Measurements from ENCODE around the gene BCL2. TPM values are rescaled to one million over a fixed set of nuclear protein-coding genes. Genes with fewer than 3 reads are reported as not detected.

Gene BCL2
- total RNA-seq, 8 experiments from 2014 or later, result 0.97 to 29.2 (median 5.8) TPM

DNA sequence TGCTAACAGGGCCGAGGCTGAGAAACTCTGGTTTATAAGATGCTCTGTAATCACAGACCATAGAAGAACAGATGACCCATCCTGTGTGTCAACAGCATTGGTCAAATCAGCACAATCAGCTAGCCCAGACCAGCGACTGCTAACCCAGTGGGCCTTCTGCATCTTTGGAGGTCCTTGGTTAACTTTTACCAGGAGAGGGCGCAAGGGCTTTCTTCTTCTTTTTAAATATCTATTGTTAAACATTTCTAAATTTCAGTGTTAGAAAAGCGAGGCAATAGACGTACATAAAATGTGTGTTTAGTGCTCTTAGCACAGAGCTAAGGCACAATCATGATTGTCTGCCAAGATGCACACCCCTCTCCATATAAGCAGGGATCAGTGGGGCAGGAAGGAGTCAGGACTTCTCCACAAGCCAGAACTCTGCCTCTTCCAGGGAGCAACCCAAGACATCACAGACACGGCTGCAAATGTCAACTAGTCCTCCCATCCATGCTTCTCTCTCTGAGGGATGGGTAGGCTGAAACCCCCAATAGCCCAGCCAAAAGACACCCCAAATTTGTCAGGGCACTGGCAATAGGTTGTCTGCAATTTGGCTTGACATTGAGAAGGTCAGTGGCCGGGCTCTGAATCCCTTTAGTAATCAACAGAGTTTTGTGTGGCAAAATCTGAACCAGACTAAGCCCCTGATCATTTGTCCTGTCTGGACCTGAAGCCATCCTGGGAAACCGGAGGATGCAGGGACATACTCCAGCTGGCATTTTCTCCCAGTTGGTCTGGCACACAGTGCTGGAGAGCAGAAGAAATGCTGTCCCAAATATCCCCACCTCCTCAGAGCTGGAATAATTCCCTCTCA is 188.2 kb downstream of the BCL2 start:
- Histone ChIP-seq H3K4me1 (replicated peaks in 1 of 2) (peaks cover 0 to 14% of the 10 kb centered on the region in 2 donors), H3K27ac (no peak overlapping the region), H3K4me3 (no peak overlapping the region)
- in situ Hi-C loops (cut with MboI; ENCODE audit: low pct_unique_long_range_greater_than_20kb in 2 of 9, low sequenced_read_pairs in 9 of 9, unreplicated experiment in 9 of 9), result loop anchor here in 4 of 9 experiments (10.0 to 25.0 kb wide), 3 partner anchors 181 to 306 kb away; partner anchors contain the start of gene BCL2 (in 4 of the 4)
- 8 to 100% (median 60%) methylated on average over 1 to 3 of the region's 8 CpGs; no CpG with 5 or more reads in 3 of the 10 experiments for WGBS, 10 experiments
- peak in 5 of 8 experiments; percentile 47 to 83 (median 62) for ATAC-seq (replicated peaks in 6 of 8)

DNA sequence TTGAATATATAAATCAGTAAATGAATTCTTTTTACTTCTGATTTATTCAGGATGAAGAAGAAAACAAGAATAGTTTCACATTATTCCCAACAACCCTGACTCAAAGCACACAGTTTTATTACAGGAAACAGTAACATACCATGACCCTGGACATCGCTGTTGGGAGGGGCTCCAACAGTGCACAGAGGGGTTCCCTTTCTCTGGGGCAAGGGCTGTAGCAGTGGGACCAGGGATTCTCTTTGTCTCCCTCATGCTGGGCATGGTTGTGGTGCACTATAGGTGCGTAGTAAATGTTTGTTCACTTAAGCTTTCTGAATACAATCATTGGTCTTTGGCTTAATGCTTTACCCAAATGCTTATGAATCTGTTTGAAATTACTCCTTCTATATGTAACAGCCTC is 189.4 kb downstream of the BCL2 start:
- 58 to 90% (median 80%) methylated on average over 1 to 2 of the region's 2 CpGs; no CpG with 5 or more reads in 5 of the 10 experiments for WGBS, 10 experiments

GRCh38 chr18:63128237-63128974 is 191.2 kb downstream of the BCL2 start:
- peaks cover 0 to 23% of the 10 kb centered on the region in 2 donors for H3K4me1 ChIP-seq (replicated peaks in 1 of 2)
- no peak for ATAC-seq (replicated peaks in 6 of 8)
- in situ Hi-C loops (cut with MboI; ENCODE audit: low pct_unique_long_range_greater_than_20kb in 2 of 9, low sequenced_read_pairs in 9 of 9, unreplicated experiment in 9 of 9), result loop anchor here in 3 of 9 experiments (25.0 kb wide), 2 partner anchors 184 to 309 kb away; partner anchors contain the start of gene BCL2 (in 3 of the 3)
- H3K4me3 ChIP-seq, result no peak overlapping the region
- H3K27ac ChIP-seq, result no peak overlapping the region
- 73 to 100% (median 81%) methylated on average over 3 to 5 of the region's 9 CpGs; no CpG with 5 or more reads in 2 of the 10 experiments for WGBS, 10 experiments

More for the DNA sequence above, 189.4 kb downstream of the BCL2 start:
- H3K27ac ChIP-seq, result no peak overlapping the region
- no peak overlapping the region for H3K4me3 ChIP-seq
- in situ Hi-C loops (cut with MboI; ENCODE audit: low pct_unique_long_range_greater_than_20kb in 2 of 9, low sequenced_read_pairs in 9 of 9, unreplicated experiment in 9 of 9), result loop anchor here in 4 of 9 experiments (10.0 to 25.0 kb wide), 3 partner anchors 182 to 307 kb away; partner anchors contain the start of gene BCL2 (in 4 of the 4)
- H3K4me1 ChIP-seq (replicated peaks in 1 of 2), result peaks cover 0 to 23% of the 10 kb centered on the region in 2 donors
- no peak for ATAC-seq (replicated peaks in 6 of 8)

DNA sequence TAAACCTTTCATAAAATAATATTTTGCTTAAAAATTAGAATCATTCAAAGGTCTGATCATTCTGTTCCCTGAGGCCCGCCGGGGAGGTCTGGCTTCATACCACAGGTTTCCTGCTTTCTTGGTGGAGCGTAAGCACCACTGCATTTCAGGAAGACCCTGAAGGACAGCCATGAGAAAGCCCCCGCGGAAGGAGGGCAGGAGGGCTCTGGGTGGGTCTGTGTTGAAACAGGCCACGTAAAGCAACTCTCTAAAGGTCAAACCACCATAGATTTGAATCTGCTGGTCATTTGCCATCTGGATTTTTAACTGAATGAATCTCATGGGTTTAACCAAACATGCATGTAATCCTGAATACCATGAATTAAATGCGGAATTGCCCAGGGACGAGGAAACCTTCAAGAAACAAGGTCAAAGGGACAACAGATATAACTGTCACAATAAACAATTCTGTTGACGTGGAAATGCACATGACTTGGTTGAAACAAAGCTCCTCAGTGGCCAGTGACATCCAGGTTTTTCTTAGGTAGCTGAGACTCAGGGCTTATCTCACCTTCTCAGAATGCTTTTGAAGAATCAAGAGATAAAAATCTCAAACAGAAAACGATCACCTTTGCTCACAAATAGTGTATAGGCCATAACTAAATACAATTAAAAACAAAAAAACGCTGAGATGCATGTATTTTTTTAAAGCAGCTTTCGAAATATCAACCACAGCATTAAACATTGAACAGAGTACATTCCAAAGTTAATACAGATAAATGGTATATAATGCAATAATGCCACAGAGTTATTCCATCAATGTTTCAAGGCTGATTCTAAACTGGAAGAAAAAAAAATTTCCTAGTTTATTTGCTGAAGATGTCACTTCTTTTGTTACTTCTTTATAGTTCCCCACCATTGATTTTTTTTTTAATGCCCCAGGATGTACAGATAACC is 193.2 kb downstream of the BCL2 start:
- ATAC-seq (replicated peaks in 6 of 8), result peak in 5 of 8 experiments; percentile 15 to 79 (median 22)
- WGBS, 10 experiments, result 38 to 90% (median 74%) methylated on average over 3 to 12 of the region's 12 CpGs
- in situ Hi-C loops (cut with MboI; ENCODE audit: low pct_unique_long_range_greater_than_20kb in 2 of 9, low sequenced_read_pairs in 9 of 9, unreplicated experiment in 9 of 9), result loop anchor here in 3 of 9 experiments (25.0 kb wide), 2 partner anchors 186 to 311 kb away; partner anchors contain the start of gene BCL2 (in 3 of the 3)
- peak overlapping the region in 1 of 2 donors; percentile 57 for H3K27ac ChIP-seq
- H3K4me1 ChIP-seq (replicated peaks in 1 of 2), result peaks cover 0 to 16% of the 10 kb centered on the region in 2 donors
- no peak overlapping the region for H3K4me3 ChIP-seq

DNA sequence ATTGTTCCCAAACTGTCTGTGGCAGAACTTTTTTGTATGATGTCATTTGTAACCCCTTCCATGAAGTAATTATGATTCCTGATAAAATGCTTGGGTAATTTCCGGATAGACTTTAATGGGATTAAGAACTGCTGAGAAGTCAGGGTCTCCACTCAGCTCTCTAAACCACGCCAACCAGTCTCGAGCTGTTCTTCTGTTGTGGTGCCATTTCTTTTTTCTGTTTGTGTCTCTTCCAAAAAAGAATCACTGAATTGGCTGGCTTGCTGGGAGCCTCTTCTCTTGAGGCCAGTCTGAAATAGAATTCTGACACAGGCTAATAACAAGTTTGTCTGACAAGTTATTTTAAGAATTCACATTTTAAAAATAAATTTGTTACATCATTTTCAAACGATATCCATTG is 198.9 kb downstream of the BCL2 start:
- Histone ChIP-seq H3K4me3 (no peak overlapping the region), H3K27ac (no peak overlapping the region), H3K4me1 (replicated peaks in 1 of 2) (peaks cover 0 to 2% of the 10 kb centered on the region in 2 donors)
- in situ Hi-C loops (cut with MboI; ENCODE audit: low pct_unique_long_range_greater_than_20kb in 2 of 9, low sequenced_read_pairs in 9 of 9, unreplicated experiment in 9 of 9), result no loop called here
- ATAC-seq (replicated peaks in 6 of 8), result no peak
- 3 to 100% (median 92%) methylated on average over 2 to 4 of the region's 4 CpGs for WGBS, 10 experiments

- peak in 7 of 8 experiments; percentile 25 to 69 (median 61) for ATAC-seq (replicated peaks in 6 of 8)
- no peak overlapping the region for H3K27ac ChIP-seq
- 0 to 100% (median 48%) methylated on average over 1 to 3 of the region's 3 CpGs; no CpG with 5 or more reads in 2 of the 10 experiments for WGBS, 10 experiments
- H3K4me1 ChIP-seq (replicated peaks in 1 of 2), result no peaks in the 10 kb centered on the region
- H3K4me3 ChIP-seq, result no peak overlapping the region
- in situ Hi-C loops (cut with MboI; ENCODE audit: low pct_unique_long_range_greater_than_20kb in 2 of 9, low sequenced_read_pairs in 9 of 9, unreplicated experiment in 9 of 9), result no loop called here
These were observed 199.9 kb downstream of the BCL2 start for GRCh38 chr18:63119647-63120046.

DNA sequence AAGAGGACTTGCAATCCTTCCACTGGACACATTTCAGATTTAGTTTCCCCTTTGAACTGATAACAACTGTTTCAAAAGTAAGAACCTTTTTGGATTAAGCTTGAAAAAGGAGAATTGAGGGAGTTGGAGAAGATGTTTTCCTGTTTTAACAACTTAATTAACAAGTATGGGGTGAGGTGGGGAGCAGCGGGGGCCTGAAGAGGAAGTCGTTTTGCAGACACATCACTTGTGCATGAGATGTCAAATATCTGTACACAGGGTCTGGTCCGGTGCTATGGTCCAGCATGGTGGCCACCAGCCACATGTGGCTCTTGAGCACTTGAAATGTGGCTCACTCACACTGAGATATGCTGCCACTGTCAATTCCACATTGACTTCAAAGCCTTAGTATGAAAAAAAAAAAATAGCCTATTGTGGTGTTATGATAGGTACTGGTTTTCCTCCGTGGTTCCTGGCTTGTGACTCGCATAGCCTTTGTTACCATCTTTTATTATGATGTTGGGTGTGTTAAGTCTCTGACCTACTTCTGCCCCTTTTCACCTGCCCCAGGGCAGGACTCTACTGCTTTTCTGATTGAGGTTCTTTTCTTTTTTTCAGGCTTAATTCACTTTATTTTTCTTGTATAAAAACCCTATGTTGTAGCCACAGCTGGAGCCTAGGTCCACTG is 205.5 kb downstream of the BCL2 start:
- Histone ChIP-seq H3K4me3 (no peak overlapping the region), H3K4me1 (replicated peaks in 1 of 2) (peaks cover 0 to 4% of the 10 kb centered on the region in 2 donors), H3K27ac (no peak overlapping the region)
- in situ Hi-C loops (cut with MboI; ENCODE audit: low pct_unique_long_range_greater_than_20kb in 2 of 9, low sequenced_read_pairs in 9 of 9, unreplicated experiment in 9 of 9), result no loop called here
- 40 to 90% (median 77%) methylated on average over 1 to 3 of the region's 5 CpGs for WGBS, 10 experiments
- no peak for ATAC-seq (replicated peaks in 6 of 8)

- no peak overlapping the region for H3K27ac ChIP-seq
- peaks cover 0 to 8% of the 10 kb centered on the region in 2 donors for H3K4me1 ChIP-seq (replicated peaks in 1 of 2)
- no peak overlapping the region for H3K4me3 ChIP-seq
- peak in 1 of 8 experiments; percentile 12 for ATAC-seq (replicated peaks in 6 of 8)
- in situ Hi-C loops (cut with MboI; ENCODE audit: low pct_unique_long_range_greater_than_20kb in 2 of 9, low sequenced_read_pairs in 9 of 9, unreplicated experiment in 9 of 9), result no loop called here
- WGBS, 10 experiments, result 18 to 100% (median 79%) methylated on average over 2 to 5 of the region's 5 CpGs; no CpG with 5 or more reads in 2 of the 10 experiments
These were observed 206.9 kb downstream of the BCL2 start for GRCh38 chr18:63112706-63113105.

- no peak overlapping the region for H3K4me3 ChIP-seq
- H3K27ac ChIP-seq, result no peak overlapping the region
- H3K4me1 ChIP-seq (replicated peaks in 1 of 2), result peaks cover 0 to 8% of the 10 kb centered on the region in 2 donors
- ATAC-seq (replicated peaks in 6 of 8), result peak in 7 of 8 experiments; percentile 49 to 96 (median 92)
- 0 to 100% (median 80%) methylated on average over 1 to 3 of the region's 4 CpGs; no CpG with 5 or more reads in 1 of the 10 experiments for WGBS, 10 experiments
- in situ Hi-C loops (cut with MboI; ENCODE audit: low pct_unique_long_range_greater_than_20kb in 2 of 9, low sequenced_read_pairs in 9 of 9, unreplicated experiment in 9 of 9), result no loop called here
These were observed 207.7 kb downstream of the BCL2 start for GRCh38 chr18:63111671-63112402.

GRCh38 chr18:63109802-63110201 is 209.8 kb downstream of the BCL2 start:
- Histone ChIP-seq H3K4me3 (no peak overlapping the region), H3K27ac (no peak overlapping the region), H3K4me1 (replicated peaks in 1 of 2) (peaks cover 0 to 8% of the 10 kb centered on the region in 2 donors)
- peak in 2 of 8 experiments; percentile 23 to 52 for ATAC-seq (replicated peaks in 6 of 8)
- in situ Hi-C loops (cut with MboI; ENCODE audit: low pct_unique_long_range_greater_than_20kb in 2 of 9, low sequenced_read_pairs in 9 of 9, unreplicated experiment in 9 of 9), result no loop called here
- 17 to 96% (median 76%) methylated on average over 1 to 4 of the region's 4 CpGs; no CpG with 5 or more reads in 5 of the 10 experiments for WGBS, 10 experiments

- in situ Hi-C loops (cut with MboI; ENCODE audit: low pct_unique_long_range_greater_than_20kb in 2 of 9, low sequenced_read_pairs in 9 of 9, unreplicated experiment in 9 of 9), result no loop called here
- H3K4me1 ChIP-seq (replicated peaks in 1 of 2), result peaks cover 0 to 8% of the 10 kb centered on the region in 2 donors
- H3K27ac ChIP-seq, result no peak overlapping the region
- 20 to 100% (median 66%) methylated on average over 1 to 4 of the region's 5 CpGs; no CpG with 5 or more reads in 2 of the 10 experiments for WGBS, 10 experiments
- no peak overlapping the region for H3K4me3 ChIP-seq
- ATAC-seq (replicated peaks in 6 of 8), result peak in 3 of 8 experiments; percentile 38 to 63 (median 41)
These were observed 210.5 kb downstream of the BCL2 start for GRCh38 chr18:63109022-63109421.
